SK-N-MC (cell line): Measurements from ENCODE around the gene CASZ1.

Experiments used
- EZH2 ChIP-seq: fragments of 200-600 bp; sonication (generic); IDR thresholded peaks from one replicate; pipeline ENCODE4 v1.6.1; 2017; ENCODE audit warnings: antibody characterized with exemption
- POLR2AphosphoS5 ChIP-seq: IDR thresholded peaks from 2 replicates; pipeline ENCODE4 v1.6.1; 2012; ENCODE audit warnings: mild to moderate bottlenecking, low read depth, low read length, borderline replicate concordance

DNA sequence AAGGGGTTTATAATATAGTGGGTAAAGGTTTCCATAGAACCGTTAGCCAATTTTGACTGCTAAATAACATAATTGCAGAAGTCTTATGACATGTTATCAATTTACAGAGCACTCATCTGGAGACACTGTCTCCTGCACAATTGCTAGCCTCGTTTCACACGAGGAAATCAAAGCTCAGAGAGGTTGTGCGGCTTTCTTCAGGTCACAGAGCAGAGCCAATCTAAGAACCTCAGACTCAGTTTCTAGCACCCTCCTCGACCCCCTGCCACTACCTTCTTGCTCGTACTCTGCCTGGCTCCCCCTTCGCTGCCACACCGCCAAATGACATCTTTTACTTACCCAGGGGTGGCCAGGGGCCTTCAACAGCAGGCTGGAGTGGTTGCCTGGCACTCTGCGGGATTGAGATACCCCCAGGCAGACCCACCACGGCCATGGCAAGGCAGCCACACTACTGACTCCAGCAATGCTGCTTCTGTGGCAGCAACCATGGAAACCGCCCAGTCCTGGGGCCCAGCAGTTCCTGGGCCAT lies 16.0 kb upstream of the CASZ1 start:
- TF ChIP-seq POLR2AphosphoS5 (no peak), EZH2 (no peak)
